Measurements from ENCODE around the gene WDR27.

Gene WDR27

GRCh38 chr6:169701954-169702839 lies at the start of gene WDR27, which contains the start of gene C6orf120 (continued):
- peak; percentile 97 for TF ChIP-seq ZFHX2 (tag by site-specific recombination; conservative IDR thresholded peaks at IDR 0.05)
- no peak for TF ChIP-seq ZNF404 (tag by site-specific recombination; IDR thresholded peaks at IDR 0.05)
- TF ChIP-seq KLF10 (tag by site-specific recombination; IDR thresholded peaks at IDR 0.05) = peak; percentile 83
- no peak; the same call in none of the 2 replicates for TF ChIP-seq SP7 (tag by site-specific recombination; IDR thresholded peaks at IDR 0.05)
- no peak for TF ChIP-seq ZNF132 (tag by site-specific recombination; IDR thresholded peaks at IDR 0.05; ENCODE audit: borderline replicate concordance)
- TF ChIP-seq ZNF426 (tag by site-specific recombination; IDR thresholded peaks at IDR 0.05) = no peak
- TF ChIP-seq ZNF660 (tag by site-specific recombination; IDR thresholded peaks at IDR 0.05) = no peak; the same call in 1 of the 2 replicates
- no peak for TF ChIP-seq ZFP41 (tag by site-specific recombination; IDR thresholded peaks at IDR 0.05; ENCODE audit: borderline replicate concordance)
- TF ChIP-seq ZNF2 (tag by site-specific recombination; IDR thresholded peaks at IDR 0.05) = 0 out of 2 replicates have a peak, but pooled peaks have one; percentile 55
- TF ChIP-seq ZFP69B (tag by site-specific recombination; IDR thresholded peaks at IDR 0.05) = no peak
- TF ChIP-seq ZBTB49 (tag by site-specific recombination; IDR thresholded peaks at IDR 0.05; ENCODE audit: low read depth) = no peak
- TF ChIP-seq KLF7 (tag by site-specific recombination; IDR thresholded peaks at IDR 0.05; ENCODE audit: borderline replicate concordance) = peak; percentile 92; the same call in 1 of the 2 replicates
- peak; percentile 93 for TF ChIP-seq KLF16 (tag by site-specific recombination; IDR thresholded peaks at IDR 0.05)
- TF ChIP-seq ZEB2 (tag by site-specific recombination; IDR thresholded peaks at IDR 0.05) = 0 out of 2 replicates have a peak, but pooled peaks have one; percentile 33
- no peak; the same call in 1 of the 2 replicates for TF ChIP-seq BCL11B (tag by site-specific recombination; IDR thresholded peaks at IDR 0.05; ENCODE audit: low read depth)
- TF ChIP-seq HOXD13 (CRISPR knock-in tag; IDR thresholded peaks at IDR 0.05; ENCODE audit: borderline replicate concordance) = no peak
- no peak for TF ChIP-seq ZNF488 (tag by site-specific recombination; IDR thresholded peaks at IDR 0.05)
- no peak for TF ChIP-seq ZNF747 (tag by site-specific recombination; IDR thresholded peaks at IDR 0.05)
- TF ChIP-seq ZNF174 (tag by site-specific recombination; IDR thresholded peaks at IDR 0.05) = no peak
- TF ChIP-seq ZNF548 (tag by site-specific recombination; IDR thresholded peaks at IDR 0.05) = no peak
- peak; percentile 65; the same call in 1 of the 2 replicates for TF ChIP-seq ZBTB20 (tag by site-specific recombination; IDR thresholded peaks at IDR 0.05)
- peak; percentile 90 for TF ChIP-seq KLF1 (tag by site-specific recombination; IDR thresholded peaks at IDR 0.05)
- no peak for TF ChIP-seq ZNF202 (tag by site-specific recombination; IDR thresholded peaks at IDR 0.05; ENCODE audit: borderline replicate concordance)
- peak; percentile 65 for TF ChIP-seq PATZ1 (tag by site-specific recombination; IDR thresholded peaks at IDR 0.05)
- TF ChIP-seq ZNF664 (tag by site-specific recombination; IDR thresholded peaks at IDR 0.05) = no peak
- TF ChIP-seq ZNF26 (tag by site-specific recombination; IDR thresholded peaks at IDR 0.05) = no peak
- TF ChIP-seq ZNF18 (tag by site-specific recombination; IDR thresholded peaks at IDR 0.05) = no peak
- no peak for TF ChIP-seq ZNF596 (tag by site-specific recombination; IDR thresholded peaks at IDR 0.05)
- no peak for TF ChIP-seq ZNF529 (tag by site-specific recombination; IDR thresholded peaks at IDR 0.05; ENCODE audit: insufficient replicate concordance)
- TF ChIP-seq KLF9 (tag by site-specific recombination; IDR thresholded peaks at IDR 0.05; ENCODE audit: low read depth) = peak; percentile 99
- peak; percentile 63 for TF ChIP-seq YY1 (tag by site-specific recombination; IDR thresholded peaks at IDR 0.05)
- TF ChIP-seq ZNF133 (tag by site-specific recombination; IDR thresholded peaks at IDR 0.05) = no peak; the same call in 1 of the 2 replicates

All from HEK293 (cell line).